GM18519 (cell line): ENCODE results near the gene HOXA3.

Source experiments
- ATAC-seq: cut with Tn5 transposase; IDR thresholded peaks from one replicate; pipeline ENCODE4 v1.9.1; 2021; ENCODE audit warnings: mild to moderate bottlenecking, moderate library complexity; ENCODE audit not compliant: unreplicated experiment, low FRiP score

HOXA3 gene

DNA sequence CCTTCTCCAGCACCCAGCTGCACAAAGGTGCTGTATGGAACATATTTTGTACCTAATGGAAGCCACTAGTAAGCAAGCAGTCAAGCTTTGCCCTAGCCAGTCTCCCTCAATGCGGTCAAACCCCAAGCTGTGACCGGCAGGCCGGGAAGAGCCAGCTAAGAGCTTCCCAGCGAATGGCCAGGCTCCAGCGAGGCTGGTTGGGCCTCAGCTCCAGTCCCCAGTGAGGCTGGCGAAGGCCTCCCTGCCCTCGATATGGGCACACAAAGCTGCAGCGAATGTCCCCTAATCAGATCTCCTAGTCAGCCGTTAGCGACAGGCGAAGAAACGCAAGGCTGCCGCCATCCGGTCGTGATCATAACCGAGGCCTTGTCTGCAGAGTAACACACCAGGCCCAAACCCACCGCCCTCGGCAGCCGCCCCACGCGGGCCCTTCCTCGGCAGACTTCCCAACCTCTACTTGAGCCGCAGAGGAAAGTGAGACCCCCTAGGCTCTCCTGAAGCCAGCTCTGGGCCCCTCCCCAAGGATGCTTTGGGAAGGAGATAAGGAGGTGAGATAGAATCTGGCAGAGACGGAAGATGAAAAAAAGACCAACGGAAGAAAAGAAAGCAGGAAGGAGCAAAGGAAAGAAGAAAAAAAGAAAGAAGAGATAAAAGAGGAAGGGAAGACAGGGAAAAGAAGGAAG is 16.0 kb upstream of the HOXA3 start:
- ATAC-seq, result no peak

GRCh38 chr7:27167916-27168264 is 15.5 kb upstream of the HOXA3 start:
- no peak for ATAC-seq

DNA sequence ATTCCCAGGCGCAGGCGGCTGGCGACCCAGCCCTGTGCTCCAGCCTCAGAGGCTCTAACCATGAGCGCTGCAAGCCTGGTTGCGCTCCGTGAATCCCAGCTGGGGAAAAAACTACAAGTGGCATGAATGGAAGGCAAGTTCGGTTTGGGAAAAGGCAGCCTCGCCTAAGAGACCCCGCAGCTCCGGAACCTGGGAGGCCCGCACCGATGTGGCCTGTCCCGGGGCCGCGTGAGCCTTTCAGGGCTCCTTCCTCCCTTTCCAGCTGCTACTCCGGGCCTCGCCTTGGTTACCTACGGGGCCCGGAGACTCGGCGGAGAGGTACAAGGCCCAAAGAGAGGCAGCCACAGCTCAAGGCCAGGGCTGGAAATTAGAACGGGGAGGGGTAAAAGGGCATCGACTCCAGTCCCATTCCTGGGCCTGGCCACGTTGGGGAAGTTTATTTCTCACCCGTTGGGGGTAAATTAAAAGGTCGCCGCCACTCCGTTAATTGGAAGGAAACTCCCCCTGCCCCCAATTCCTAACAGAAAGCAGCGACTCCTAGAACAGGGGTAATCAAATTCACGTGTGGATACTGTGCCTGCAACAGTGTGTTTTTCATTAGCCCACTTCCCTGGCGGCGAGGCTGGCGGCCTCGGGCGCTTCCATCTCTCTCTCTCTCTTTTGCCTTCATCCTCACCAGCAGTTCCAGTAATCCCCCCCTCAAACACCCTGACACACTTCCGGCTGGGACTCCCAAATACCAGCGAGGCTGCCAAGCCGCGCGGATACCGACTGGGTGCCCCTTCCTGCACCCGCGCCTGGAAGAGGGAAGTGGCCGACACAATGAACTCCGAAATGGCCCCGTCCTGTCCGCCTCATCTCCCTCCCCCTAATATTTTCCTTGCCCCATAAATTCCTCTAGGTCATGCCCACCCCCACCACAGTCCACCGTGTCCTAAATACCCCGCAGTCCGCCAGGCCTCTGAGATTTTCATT is 14.4 kb upstream of the HOXA3 start:
- no peak for ATAC-seq

DNA sequence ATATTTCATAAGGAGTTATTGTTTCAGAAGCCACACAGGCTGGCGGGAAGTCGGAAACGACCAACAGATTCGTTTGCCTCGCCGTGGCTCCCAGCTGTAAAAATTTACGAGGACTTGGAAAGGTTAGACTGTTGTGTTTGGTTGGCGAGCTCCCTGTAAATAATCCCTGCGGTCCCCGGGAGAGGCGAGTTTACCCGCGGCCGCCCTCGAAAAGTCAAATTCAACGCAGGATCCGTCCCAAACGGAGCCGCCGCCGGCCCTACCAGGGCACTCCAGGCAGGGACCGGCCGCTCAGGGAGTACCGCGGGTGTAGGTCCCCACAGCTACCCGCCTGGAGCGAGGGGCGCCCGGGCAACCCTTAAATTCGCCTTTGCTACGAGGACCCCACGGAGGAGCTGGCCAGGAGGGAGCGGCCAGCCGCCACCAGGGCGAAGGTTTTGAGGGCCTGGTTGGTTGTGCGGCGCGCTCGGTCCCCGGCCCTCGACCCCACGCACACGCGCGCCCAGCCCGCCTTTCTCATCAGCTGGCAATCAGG is 13.7 kb upstream of the HOXA3 start:
- no peak for ATAC-seq

GRCh38 chr7:27165089-27165995 is 13.0 kb upstream of the HOXA3 start, which contains the start of gene HOXA9:
TSS of gene HOXA9 (minus strand) at chr7:27165537. CDS start at chr7:27165457, 80 bp downstream.
- no peak for ATAC-seq

DNA sequence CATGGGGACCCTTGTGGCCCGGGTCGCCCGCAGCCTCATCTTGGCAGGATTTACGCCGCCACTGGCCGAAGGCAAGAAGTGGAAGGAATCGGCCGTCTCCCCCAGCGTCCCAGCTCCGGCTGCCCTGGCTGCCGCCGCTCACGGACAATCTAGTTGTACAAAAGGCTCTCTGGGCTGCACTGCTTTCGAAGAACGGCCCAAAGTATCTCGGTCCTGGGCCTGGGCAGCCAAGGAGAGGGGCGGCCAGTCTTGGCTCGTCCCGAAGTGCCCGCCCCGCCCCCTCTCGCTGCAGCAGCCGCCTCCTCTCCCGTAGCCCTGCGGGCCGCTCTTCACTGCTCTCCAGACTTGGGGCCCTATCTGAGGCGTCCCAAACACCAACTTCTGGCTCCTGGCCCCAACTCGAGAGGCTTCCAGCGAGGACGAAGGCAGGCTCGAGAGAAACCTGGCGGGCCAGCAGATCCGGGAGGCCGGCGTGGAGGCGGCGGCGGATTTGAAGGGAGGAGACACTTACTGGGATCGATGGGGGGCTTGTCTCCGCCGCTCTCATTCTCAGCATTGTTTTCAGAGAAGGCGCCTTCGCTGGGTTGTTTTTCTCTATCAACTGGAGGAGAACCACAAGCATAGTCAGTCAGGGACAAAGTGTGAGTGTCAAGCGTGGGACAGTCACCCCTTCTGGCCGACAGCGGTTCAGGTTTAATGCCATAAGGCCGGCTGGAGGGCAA is 12.1 kb upstream of the HOXA3 start:
- no peak for ATAC-seq

DNA sequence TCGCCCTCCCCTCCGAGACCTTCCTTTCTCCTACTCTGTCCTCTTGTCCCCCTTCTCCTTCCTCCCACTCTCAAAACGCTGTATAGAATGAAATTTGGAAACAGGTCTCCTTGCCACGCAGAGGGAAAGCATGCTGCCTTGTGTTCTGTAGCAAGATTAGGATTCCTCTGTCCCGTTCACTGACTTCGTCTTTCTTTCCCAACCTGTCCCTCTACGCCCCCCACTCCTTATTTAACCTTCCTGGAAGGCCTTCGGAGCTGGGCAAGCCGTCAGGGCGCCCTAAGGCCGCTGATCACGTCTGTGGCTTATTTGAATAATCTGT is 11.6 kb upstream of the HOXA3 start:
- no peak for ATAC-seq

DNA sequence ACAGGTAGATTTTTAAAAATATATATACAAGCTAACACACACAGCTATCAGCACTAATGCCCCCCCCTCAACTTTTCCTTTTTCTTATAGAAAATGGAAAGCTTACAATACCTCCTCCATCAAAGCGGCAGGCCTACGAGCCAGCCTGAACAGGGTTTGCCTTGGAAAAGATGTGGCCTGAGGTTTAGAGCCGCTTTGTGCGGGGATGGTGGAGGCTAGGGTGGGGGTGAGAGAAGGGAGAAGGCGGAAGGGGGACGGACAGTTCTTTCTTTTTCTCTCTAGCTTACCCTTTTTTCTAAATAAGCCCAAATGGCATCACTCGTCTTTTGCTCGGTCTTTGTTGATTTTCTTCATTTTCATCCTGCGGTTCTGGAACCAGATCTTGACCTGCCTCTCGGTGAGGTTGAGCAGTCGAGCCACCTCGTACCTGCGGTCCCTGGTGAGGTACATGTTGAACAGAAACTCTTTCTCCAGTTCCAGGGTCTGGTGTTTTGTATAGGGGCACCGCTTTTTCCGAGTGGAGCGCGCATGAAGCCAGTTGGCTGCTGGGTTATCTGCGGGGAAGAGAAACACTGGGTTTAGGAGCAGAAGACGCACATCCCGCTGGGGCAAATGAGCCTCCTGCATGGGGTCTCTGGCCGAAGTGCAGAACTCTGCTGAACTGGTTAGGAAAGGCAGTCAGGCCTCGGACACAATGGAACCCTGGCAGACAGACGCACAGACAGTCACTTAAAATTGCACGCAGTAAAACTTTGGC is 11.1 kb upstream of the HOXA3 start:
- no peak for ATAC-seq

GRCh38 chr7:27162561-27163287 is 10.3 kb upstream of the HOXA3 start:
- ATAC-seq, result no peak

GRCh38 chr7:27161721-27162560 is 9.6 kb upstream of the HOXA3 start:
- ATAC-seq, result no peak

DNA sequence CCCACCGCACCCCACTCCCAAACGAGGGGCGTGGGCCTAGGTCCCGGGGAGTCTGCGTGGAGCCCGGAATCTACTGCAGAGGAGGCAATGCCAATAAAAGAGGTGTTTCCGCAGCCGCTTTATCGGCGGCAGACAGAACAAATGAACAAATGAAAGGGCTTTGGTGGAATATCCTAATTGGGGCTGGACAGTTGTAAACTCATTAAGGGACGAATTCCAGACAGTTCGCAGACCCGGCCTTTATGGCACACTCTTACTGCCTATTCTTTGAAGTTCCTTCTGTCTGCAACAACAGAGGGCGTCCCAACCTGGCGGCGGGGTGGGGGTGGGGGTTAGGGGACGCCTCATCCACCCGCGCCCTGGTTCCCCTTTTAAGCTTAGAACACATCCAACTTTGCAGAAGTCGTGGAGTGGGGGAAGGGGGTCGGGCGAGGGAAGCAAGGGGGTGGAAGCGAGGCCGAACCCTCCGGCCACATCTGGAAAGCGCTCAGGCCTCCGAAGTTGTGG is 8.9 kb upstream of the HOXA3 start:
- no peak for ATAC-seq

- ATAC-seq, result peak; percentile 39
Observed at GRCh38 chr7:27160546-27161213, 8.3 kb upstream of the HOXA3 start.

- ATAC-seq, result no peak
Observed at GRCh38 chr7:27160145-27160545, 7.8 kb upstream of the HOXA3 start.

DNA sequence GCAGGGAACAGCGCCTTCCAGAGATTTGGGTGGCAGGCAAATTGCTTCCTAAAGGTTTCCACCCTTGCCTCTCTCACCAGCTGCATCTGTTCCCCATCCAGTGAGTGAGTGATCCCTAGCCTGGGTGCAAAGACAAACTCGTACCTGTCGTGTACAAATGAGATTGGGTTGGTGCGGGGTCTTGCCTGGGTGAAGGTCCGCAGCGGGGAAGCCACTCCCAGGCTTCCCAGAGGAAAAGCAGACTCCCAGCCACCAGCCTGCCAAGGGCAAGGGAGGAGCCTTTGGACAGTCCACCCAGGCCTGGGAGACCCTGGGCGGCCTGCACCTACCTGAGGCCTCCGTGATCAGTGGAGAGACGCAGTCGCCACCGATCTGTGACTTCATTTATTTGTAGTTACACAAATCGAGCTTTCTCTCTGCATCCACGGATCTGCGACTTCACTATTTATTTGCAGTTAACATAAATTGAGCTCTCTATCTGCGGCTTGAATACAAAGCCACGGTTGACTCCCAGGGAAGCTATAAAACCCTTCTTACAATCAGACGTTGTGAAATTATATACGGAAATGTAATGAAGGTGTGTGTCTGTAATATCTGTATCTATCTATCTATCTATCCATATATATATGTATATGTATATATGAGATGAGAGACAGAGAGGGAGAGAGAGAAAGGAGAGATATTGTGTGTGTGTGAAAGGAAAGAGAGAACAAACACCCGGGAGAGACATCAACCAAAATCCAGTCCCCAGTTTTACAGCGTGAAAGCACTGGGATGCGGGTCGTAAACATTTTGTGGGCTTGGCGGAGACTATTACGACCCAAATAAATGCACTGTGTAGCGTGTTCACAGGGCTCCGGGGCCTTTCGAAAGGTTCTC is 7.1 kb upstream of the HOXA3 start:
- ATAC-seq, result no peak

DNA sequence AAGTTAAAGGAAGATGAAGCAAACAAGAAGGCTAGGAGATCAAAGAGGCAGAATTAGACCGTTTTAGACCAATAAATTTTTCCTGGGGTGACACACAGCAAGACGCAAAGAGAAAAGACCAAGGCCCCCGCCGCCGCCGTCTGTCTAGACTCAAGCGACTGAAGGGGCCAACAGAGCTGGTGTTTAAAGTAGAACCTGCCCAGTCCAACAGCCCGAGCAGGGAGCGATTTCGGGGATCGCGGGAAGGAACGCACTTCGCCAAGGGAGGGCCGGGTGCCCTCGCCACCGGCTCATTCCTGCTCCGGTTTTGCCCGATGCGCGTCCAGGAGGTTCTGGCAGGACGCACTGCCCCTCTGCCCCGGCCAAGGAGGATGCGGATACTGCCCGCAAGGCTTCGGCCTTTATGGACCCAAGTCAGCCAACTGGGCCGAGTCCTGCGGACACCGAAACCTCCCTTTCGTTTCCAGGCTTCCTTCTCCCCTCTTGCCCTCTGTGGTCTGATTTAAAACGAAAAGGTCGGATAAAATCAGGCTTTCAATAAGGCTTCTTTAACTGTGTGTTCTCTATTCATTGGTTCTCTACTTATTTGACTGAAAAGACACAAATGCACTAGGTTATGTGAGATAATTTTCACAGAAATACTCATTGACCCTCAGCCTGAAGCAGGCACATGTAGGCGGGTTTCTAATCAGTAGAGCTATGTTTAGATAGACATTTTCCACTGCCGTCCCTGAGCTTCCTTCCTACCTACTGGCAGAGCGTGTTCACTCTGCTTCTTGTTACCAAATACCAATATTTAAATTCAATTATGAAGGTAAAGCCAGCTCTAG is 6.3 kb upstream of the HOXA3 start:
- ATAC-seq, result no peak
